Parathyroid adenoma (tissue), 2 donors: Measurements from ENCODE around the gene USP3.

Experiments
- H2AFZ ChIP-seq: fragments of 300-600 bp; sonication (generic); one replicate; pipeline ENCODE4 v1.7.0; 2017; ENCODE audit warnings: antibody characterized with exemption, mild to moderate bottlenecking
- H3K27ac ChIP-seq: fragments of 300-600 bp; sonication (generic); one replicate; pipeline ENCODE4 v1.7.0; 2017
- H3K27me3 ChIP-seq: fragments of 300-600 bp; sonication (generic); one replicate; pipeline ENCODE4 v1.7.0; 2017; ENCODE audit warnings: low read length; ENCODE audit not compliant: control insufficient read depth, insufficient read depth
- H3K36me3 ChIP-seq: fragments of 300-600 bp; sonication (generic); one replicate; pipeline ENCODE4 v1.7.0; 2017; ENCODE audit warnings: low read length; ENCODE audit not compliant: control insufficient read depth, insufficient read depth
- H3K4me1 ChIP-seq: fragments of 300-600 bp; sonication (generic); one replicate; pipeline ENCODE4 v1.7.0; 2017; ENCODE audit warnings: control low read depth
- H3K4me2 ChIP-seq: fragments of 300-600 bp; sonication (generic); one replicate; pipeline ENCODE4 v1.7.0; 2017; ENCODE audit warnings: low read length
- H3K4me3 ChIP-seq: fragments of 300-600 bp; sonication (generic); one replicate; pipeline ENCODE4 v1.7.0; 2017; ENCODE audit warnings: low read depth, low read length
- H3K79me2 ChIP-seq: fragments of 300-600 bp; sonication (generic); one replicate; pipeline ENCODE4 v1.7.0; 2017; ENCODE audit warnings: control low read depth
- H3K9ac ChIP-seq: fragments of 300-600 bp; sonication (generic); one replicate; pipeline ENCODE4 v1.7.0; 2017; ENCODE audit warnings: mild to moderate bottlenecking
- H3K9me3 ChIP-seq: fragments of 300-600 bp; sonication (generic); one replicate; pipeline ENCODE4 v1.7.0; 2017; ENCODE audit warnings: low read length; ENCODE audit not compliant: control insufficient read depth
- CTCF ChIP-seq: fragments of 300-600 bp; sonication (generic); IDR thresholded peaks from one replicate; pipeline ENCODE4 v1.7.0; 2017; ENCODE audit warnings: antibody characterized with exemption, mild to moderate bottlenecking
- donor health status: primary hyperparathyroidism.

Gene USP3

DNA sequence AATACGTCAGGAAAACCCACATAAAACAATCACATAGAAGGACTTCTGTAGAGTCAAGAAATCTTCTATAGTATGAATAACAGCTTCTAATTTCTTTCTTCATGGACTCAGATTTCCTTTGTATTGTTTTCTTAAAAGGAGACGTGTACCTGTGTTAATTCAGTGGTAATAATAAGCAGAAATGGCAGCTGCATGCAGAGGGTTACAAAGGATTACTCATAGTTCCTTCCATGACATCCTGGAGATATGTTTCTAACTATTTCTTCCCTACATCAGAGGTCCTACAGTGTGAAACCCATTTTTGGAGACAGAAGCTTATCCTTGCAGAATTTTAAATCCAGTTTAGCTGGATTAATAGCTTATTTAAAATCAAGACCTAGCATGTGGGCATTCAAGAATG lies 128.9 kb downstream of the USP3 start:
- Histone ChIP-seq H3K27me3 (no peaks in the 10 kb centered on the region), H3K4me2 (no peak overlapping the region), H3K9me3 (no peaks in the 10 kb centered on the region), H3K4me1 (no peaks in the 10 kb centered on the region), H2AFZ (no peak overlapping the region), H3K9ac (no peak overlapping the region), H3K27ac (no peak overlapping the region), H3K36me3 (no peaks in the 10 kb centered on the region), H3K79me2 (no peaks in the 10 kb centered on the region), H3K4me3 (no peak overlapping the region)
- TF ChIP-seq CTCF, result no peak

GRCh38 chr15:63634154-63634553 lies 129.8 kb downstream of the USP3 start:
- Histone ChIP-seq H3K27ac (no peak overlapping the region), H3K36me3 (no peaks in the 10 kb centered on the region)
- TF ChIP-seq CTCF, result no peak

DNA sequence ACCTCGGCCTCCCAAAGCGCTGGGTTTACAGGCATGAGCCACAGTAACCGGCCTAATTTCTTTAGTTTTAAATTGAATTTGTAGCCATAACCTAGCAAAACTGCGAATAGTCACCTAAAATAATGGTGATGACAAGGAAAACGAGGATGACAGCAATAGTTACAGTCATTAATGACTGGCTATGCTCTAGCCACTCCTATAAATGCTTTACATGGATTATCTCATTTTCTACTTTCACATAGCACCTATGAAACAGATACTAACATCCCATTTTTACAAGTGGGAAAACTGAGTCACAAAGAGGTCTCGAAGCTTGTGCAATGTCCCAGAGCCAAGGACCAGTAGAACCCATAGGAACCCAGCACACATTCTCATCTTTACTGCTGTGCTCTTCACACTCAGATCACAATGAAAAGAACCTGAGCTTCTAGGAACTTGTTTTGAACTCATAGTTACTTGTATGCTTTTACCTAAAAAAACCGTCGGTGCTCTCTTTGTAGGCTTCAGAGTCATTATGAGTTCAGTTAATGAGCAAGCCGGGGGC lies 132.2 kb downstream of the USP3 start:
- Histone ChIP-seq H3K27me3 (no peaks in the 10 kb centered on the region), H3K79me2 (no peaks in the 10 kb centered on the region), H2AFZ (no peak overlapping the region), H3K9ac (no peak overlapping the region), H3K4me3 (no peak overlapping the region), H3K36me3 (no peaks in the 10 kb centered on the region), H3K4me2 (no peak overlapping the region), H3K4me1 (no peaks in the 10 kb centered on the region), H3K9me3 (no peaks in the 10 kb centered on the region), H3K27ac (no peak overlapping the region)
- TF ChIP-seq CTCF, result no peak

More at GRCh38 chr15:63634154-63634553, 129.8 kb downstream of the USP3 start:
- Histone ChIP-seq H3K9me3 (no peaks in the 10 kb centered on the region), H3K9ac (no peak overlapping the region), H3K4me1 (no peaks in the 10 kb centered on the region), H2AFZ (no peak overlapping the region), H3K79me2 (no peaks in the 10 kb centered on the region), H3K4me3 (no peak overlapping the region), H3K27me3 (no peaks in the 10 kb centered on the region), H3K4me2 (no peak overlapping the region)

GRCh38 chr15:63638839-63639238 lies 134.4 kb downstream of the USP3 start:
- Histone ChIP-seq H3K4me2 (no peak overlapping the region), H2AFZ (no peak overlapping the region), H3K4me3 (no peak overlapping the region), H3K36me3 (no peaks in the 10 kb centered on the region), H3K27ac (no peak overlapping the region), H3K9ac (no peak overlapping the region), H3K4me1 (no peaks in the 10 kb centered on the region), H3K9me3 (no peaks in the 10 kb centered on the region), H3K27me3 (no peaks in the 10 kb centered on the region), H3K79me2 (no peaks in the 10 kb centered on the region)
- no peak for TF ChIP-seq CTCF

GRCh38 chr15:63640146-63640545 lies 135.8 kb downstream of the USP3 start:
- Histone ChIP-seq H3K79me2 (no peaks in the 10 kb centered on the region), H3K4me2 (no peak overlapping the region), H2AFZ (no peak overlapping the region), H3K27ac (peak overlapping the region; percentile 43), H3K4me3 (no peak overlapping the region), H3K27me3 (no peaks in the 10 kb centered on the region), H3K4me1 (no peaks in the 10 kb centered on the region), H3K9me3 (no peaks in the 10 kb centered on the region), H3K36me3 (no peaks in the 10 kb centered on the region), H3K9ac (no peak overlapping the region)
- TF ChIP-seq CTCF, result no peak
